Stromal cell of bone marrow (primary cell): ENCODE measurements around the gene JKAMP.

Source experiments
- DNase-seq: peaks from one replicate; pipeline ENCODE4 v3.0.0-alpha.2; 2012; ENCODE audit warnings: low read depth

Gene JKAMP

DNA sequence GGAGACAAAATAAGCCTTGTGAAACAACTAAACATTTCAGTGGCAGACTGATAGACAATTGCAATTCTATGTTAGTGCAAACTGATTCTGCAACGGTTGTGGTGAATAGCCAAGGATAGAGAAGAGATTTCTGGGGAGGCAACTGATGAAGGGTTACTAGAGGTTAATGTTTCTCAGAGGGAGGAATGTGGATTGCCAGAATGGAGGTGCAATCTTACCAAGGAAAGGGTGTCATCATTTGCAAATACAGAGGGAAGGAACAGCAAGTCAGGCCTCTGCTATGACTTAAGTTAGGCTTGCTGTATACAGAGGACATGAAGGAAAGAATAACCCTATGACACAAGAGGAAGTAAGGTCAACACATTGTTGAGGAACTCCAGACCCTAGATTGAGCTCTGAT, 56.5 kb downstream of the JKAMP start:
- DNase-seq = no peak

DNA sequence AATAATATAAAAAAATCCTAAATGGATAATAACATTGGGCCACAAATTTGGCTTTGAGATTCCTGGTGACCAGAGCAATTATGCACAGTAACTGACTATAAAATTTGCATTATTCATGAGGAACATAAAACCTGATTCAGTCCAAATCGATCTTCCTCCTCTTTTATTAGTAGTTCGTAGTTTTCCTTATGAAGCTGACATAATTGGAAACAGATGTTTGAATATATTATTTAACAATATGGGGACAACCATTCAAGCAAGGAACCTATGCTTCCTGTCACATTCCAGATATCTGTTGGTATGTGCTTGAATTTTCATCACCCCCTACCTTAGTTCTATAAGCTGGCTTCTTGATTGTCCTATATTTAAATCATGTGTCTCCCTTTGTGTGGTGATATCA, 57.4 kb downstream of the JKAMP start:
- no peak for DNase-seq

GRCh38 chr14:59543873-59544272, 59.6 kb downstream of the JKAMP start:
- DNase-seq = no peak

- no peak for DNase-seq
Observed at GRCh38 chr14:59547310-59547709, 63.0 kb downstream of the JKAMP start.
